Skeletal muscle satellite cell (primary cell): ENCODE measurements around the gene ZNF142.

ENCODE experiments used
- H3K27me3 ChIP-seq: 2 replicates; pipeline ENCODE4 v1.7.0; 2013; ENCODE audit warnings: low read length; ENCODE audit not compliant: control insufficient read depth, insufficient read depth
- H3K36me3 ChIP-seq: 2 replicates; pipeline ENCODE4 v1.7.0; 2013; ENCODE audit warnings: mild to moderate bottlenecking, control low read depth, low read length; ENCODE audit not compliant: insufficient read depth
- H3K4me1 ChIP-seq: 2 replicates; pipeline ENCODE4 v1.7.0; 2013; ENCODE audit warnings: low read length; ENCODE audit not compliant: control insufficient read depth, insufficient read depth
- H3K4me2 ChIP-seq: 2 replicates; pipeline ENCODE4 v1.7.0; 2013; ENCODE audit warnings: mild to moderate bottlenecking, low read length
- H3K4me3 ChIP-seq: 2 replicates; pipeline ENCODE4 v1.7.0; 2013; ENCODE audit warnings: low read length
- H3K9ac ChIP-seq: 2 replicates; pipeline ENCODE4 v1.7.0; 2013; ENCODE audit warnings: mild to moderate bottlenecking, low read depth, low read length, moderate library complexity
- H3K9me3 ChIP-seq: replicated peaks from 2 replicates; pipeline ENCODE4 v1.7.0; 2013; ENCODE audit warnings: mild to moderate bottlenecking, control low read depth, low read length

The ZNF142 gene

DNA sequence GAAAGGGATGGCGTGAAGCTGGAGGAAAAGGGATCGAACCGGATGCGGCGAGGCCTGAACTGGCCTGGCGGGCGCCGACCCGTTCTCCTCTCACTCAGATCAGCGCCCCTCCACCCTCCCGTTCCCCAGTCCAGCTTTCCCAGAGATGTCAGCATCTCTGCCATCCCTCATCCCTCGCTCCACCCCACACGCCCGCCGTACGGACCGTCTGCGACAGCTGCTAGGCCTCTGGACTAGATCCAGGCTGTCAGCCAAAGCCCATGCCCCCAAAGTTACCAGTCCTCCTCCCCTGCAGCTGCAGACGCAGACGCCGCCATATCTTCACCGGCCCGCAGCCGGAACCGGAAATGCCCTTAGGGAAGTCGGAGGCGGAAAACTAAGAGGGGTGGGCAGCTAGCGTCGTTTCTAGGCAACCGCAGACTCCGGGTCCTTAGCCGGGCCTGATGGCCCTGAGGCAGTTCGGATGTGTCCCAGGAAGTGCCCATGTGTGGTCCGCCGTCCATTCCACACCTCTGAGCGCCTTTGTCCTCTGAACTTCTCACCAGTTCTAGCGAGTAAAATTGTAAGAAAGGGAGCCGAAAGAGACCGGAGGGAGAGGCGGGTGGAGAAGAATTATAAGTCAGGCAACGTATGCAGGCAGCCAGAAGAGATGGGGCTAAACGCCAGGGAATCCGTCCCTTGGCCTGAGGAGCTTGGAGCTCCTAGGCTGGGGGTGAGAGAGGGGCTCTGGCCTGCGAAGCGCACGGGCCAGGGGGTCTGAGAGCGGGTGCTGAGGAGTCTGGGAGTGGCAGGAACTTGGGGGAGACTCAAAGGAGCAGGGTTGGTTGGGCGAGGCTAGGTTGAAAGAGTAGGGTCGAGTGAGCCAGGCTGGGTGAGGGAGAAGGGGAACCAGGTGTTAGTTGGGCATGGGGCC is 12.5 kb upstream of the ZNF142 start, which contains the start of the genes RNF25 and STK36:
TSS of gene RNF25 (minus strand) at position 349 of the 913 bp plus-strand sequence. CDS start at position 317, 32 bp downstream.
TSS of gene STK36 (plus strand) at position 433 of the 913 bp plus-strand sequence. CDS start 744 bp downstream, outside the sequence.
- H3K9me3 ChIP-seq, result no peaks in the 10 kb centered on the region
- no peaks in the 10 kb centered on the region for H3K27me3 ChIP-seq
- peaks cover 25% of the 10 kb centered on the region for H3K36me3 ChIP-seq

DNA sequence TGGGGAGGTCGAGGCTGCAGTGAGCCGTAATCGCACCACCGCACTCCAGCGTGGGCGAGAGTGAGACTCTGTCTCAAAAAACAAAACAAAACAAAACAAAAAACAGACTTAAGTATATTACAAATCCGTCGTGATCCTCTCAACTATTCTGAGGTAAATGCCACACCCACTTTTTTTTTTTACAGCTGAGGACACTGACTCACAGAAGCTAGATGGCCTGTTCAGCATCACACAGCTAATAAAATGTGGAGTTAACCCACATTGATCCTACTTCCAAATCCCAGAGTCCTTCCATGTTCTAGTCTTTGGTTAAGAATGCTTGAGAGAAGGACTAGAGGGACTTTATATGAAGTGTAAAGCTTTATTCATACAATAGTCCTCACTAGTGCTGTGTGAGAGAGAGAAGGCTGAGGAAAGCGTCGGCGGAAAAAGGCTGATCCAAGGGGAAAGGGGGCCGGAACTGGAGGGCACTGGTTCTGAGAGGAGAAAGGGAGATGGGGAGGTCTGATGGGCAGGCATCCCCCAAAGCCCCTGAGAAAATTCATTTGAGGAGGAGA is 11.8 kb upstream of the ZNF142 start:
- peaks cover 30% of the 10 kb centered on the region for H3K36me3 ChIP-seq
- peak overlapping the region; percentile 81 for H3K4me2 ChIP-seq
- peaks cover 4% of the 10 kb centered on the region for H3K4me1 ChIP-seq

More for the DNA sequence above, 12.5 kb upstream of the ZNF142 start, which contains the start of the genes RNF25 and STK36:
- Histone ChIP-seq H3K4me1 (peaks cover 4% of the 10 kb centered on the region), H3K9ac (peak within 1 kb of the TSS; percentile 90), H3K4me3 (peak within 1 kb of the TSS; percentile 90), H3K4me2 (peak within 1 kb of the TSS; percentile 81)

DNA sequence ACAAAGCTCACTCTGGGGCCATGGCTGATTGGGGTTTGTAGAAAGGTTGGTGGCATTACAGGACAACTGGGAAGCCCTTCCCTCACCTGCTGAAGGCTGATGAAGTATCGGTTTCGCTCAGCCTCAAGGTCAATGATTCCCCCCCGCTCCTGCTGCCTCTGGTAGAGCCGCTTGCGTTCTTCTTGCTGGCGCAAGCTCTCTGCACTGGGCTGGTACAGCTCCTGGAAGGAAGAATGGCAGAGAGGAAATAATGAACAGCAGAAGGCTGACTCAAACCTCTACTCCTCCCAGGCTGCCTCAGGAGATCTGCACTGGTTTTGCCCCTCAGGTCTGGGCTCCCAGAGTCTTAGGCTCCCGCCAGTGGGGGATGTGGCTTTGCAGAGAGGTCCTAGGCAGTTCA is 5.2 kb upstream of the ZNF142 start:
- no peak overlapping the region for H3K4me3 ChIP-seq
- H3K4me2 ChIP-seq, result no peak overlapping the region
- no peaks in the 10 kb centered on the region for H3K9me3 ChIP-seq
- H3K36me3 ChIP-seq, result peaks cover 74% of the 10 kb centered on the region
- peaks cover 8% of the 10 kb centered on the region for H3K4me1 ChIP-seq
- H3K27me3 ChIP-seq, result no peaks in the 10 kb centered on the region
- H3K9ac ChIP-seq, result no peak overlapping the region

More for the DNA sequence above, 11.8 kb upstream of the ZNF142 start:
- H3K4me3 ChIP-seq, result peak overlapping the region; percentile 90
- H3K27me3 ChIP-seq, result no peaks in the 10 kb centered on the region
- peak overlapping the region; percentile 90 for H3K9ac ChIP-seq
- H3K9me3 ChIP-seq, result no peaks in the 10 kb centered on the region

DNA sequence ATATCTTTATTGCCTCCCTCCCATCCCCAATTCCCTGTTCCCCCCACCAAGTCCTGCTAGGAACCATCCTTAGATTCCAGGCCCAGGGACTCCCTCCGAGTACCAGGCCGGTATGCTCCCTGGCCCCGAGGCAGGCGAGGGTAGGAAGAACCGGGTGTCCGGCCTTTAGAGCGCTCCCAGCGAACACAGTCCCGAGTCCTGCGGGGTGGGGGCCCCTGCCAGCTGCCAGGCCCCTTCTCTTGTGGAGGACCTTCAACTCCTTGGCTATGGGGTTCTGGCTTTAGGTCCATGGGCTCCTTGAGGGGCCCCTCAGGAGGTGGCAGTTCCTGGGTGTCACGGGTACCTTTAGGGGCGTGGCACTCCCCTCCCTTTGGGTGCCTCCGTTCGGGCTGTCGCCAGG is 4.5 kb upstream of the ZNF142 start:
- Histone ChIP-seq H3K36me3 (peaks cover 66% of the 10 kb centered on the region), H3K4me2 (no peak overlapping the region), H3K9me3 (no peaks in the 10 kb centered on the region), H3K27me3 (no peaks in the 10 kb centered on the region), H3K9ac (no peak overlapping the region), H3K4me1 (peaks cover 8% of the 10 kb centered on the region), H3K4me3 (no peak overlapping the region)

DNA sequence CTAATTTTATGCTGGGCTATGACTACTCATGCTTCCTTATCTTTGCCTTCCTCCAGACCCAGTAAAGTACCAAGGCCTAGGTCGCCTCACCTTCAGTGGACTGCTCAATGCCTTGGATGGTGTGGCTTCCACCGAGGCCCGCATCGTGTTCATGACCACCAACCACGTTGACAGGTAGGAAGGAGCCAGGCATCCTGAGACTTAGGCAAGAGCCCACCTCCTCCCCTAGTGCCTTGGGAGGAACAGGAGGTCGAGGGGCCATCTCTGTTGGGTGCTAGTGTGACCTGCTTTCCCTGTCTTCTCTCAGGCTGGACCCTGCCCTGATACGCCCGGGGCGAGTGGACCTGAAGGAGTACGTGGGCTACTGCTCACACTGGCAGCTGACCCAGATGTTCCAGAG is 3.4 kb upstream of the ZNF142 start:
- Histone ChIP-seq H3K9ac (no peak overlapping the region), H3K36me3 (peaks cover 58% of the 10 kb centered on the region), H3K27me3 (no peaks in the 10 kb centered on the region), H3K4me1 (peaks cover 8% of the 10 kb centered on the region), H3K9me3 (no peaks in the 10 kb centered on the region), H3K4me2 (no peak overlapping the region), H3K4me3 (no peak overlapping the region)

DNA sequence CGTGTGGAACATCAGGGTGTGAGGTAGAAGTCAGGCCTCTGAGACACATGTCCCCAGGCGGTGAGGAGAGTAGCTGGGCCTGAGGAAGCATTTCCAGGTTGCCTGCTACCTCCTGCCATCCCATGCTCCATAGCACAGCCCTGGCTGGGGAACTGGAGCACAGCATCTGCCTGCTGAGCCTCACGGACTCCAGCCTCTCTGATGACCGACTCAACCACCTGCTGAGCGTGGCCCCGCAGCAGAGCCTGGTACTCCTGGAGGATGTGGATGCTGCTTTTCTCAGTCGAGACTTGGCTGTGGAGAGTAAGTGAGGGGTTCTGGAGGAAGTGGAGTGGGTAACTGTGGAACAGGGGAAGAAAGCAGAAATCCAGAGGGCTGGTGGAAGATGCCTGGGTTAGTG is 3.0 kb upstream of the ZNF142 start:
- Histone ChIP-seq H3K4me3 (no peak overlapping the region), H3K36me3 (peaks cover 56% of the 10 kb centered on the region)

DNA sequence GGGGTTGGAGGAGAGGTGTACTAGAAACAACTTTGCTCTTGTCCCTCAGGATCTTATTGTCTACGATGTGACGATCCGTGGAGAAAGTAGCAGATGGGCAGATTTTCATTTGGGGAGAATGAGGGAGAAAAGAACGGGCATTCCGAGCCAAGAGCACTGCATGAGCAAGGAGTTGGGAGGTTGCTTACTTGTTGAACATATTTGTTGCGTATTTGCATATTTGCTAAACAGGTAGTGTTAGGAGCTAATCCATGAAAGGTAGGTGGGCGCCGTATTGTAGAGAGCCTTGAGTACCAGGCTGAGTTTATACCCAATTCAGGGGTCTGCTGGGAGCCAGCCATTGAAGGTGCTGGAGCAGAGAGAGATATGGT is 550 bp upstream of the ZNF142 start:
- H3K9me3 ChIP-seq, result no peaks in the 10 kb centered on the region
- peak overlapping the region; percentile 88 for H3K9ac ChIP-seq
- peak overlapping the region; percentile 97 for H3K4me2 ChIP-seq
- peaks cover 8% of the 10 kb centered on the region for H3K4me1 ChIP-seq
- peaks cover 44% of the 10 kb centered on the region for H3K36me3 ChIP-seq
- no peaks in the 10 kb centered on the region for H3K27me3 ChIP-seq
- H3K4me3 ChIP-seq, result peak overlapping the region; percentile 92

More for the DNA sequence above, 3.0 kb upstream of the ZNF142 start:
- Histone ChIP-seq H3K4me2 (no peak overlapping the region), H3K27me3 (no peaks in the 10 kb centered on the region), H3K9me3 (no peaks in the 10 kb centered on the region), H3K4me1 (peaks cover 8% of the 10 kb centered on the region), H3K9ac (no peak overlapping the region)

DNA sequence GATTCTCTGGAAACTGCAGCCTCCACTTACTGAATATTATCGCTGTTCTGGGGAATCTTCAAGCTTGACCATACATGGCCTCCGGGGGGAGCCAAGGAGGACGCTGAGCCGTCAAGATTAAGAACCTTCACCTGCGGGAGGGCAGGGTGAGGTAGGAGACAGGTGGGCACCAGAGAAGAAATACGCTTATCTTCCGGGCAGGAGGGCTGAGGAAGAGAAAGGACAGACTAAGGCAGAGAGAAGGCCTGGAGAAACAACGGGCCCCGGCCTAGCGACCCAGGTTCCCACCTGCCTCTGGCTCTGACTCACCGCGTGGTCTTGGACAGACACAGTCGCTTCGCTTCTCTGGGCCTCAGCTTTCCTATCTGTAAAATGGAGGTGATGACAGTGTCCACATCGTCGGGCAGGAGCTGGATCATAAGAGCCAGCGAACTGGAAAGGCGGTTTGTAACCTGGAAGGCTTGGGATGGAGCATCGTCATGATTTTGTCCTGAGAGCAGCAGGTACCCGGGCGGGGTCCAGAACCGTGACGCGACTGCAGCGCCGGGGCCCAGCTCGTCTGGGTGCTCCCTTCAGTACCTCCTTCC is 659 bp downstream of the ZNF142 start:
- peak overlapping the region; percentile 92 for H3K4me3 ChIP-seq
- no peaks in the 10 kb centered on the region for H3K9me3 ChIP-seq
- H3K27me3 ChIP-seq, result no peaks in the 10 kb centered on the region
- peak overlapping the region; percentile 97 for H3K4me2 ChIP-seq
- H3K36me3 ChIP-seq, result peaks cover 37% of the 10 kb centered on the region
- peak overlapping the region; percentile 88 for H3K9ac ChIP-seq
- peaks cover 8% of the 10 kb centered on the region for H3K4me1 ChIP-seq

DNA sequence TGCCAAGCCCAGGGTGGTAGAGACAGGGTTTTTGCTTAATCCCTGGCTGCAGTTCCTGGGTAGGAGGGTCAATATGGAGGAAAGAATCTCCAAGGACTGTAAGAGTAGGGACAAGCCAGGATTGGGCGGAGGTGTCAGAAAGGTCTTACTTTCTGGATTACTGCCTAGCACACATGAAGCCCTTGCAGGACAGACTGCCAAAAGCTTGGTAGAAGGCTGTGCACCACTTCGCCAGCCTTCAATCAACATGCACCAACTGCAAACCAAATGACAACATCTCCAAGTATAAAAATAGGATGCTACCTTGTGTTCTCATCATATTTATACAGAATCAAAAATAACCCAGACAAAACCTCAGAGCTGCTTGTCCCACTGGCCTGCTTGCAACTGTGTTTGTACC is 3.7 kb downstream of the ZNF142 start:
- Histone ChIP-seq H3K9me3 (no peaks in the 10 kb centered on the region), H3K27me3 (no peaks in the 10 kb centered on the region), H3K4me2 (no peak overlapping the region), H3K4me3 (no peak overlapping the region), H3K4me1 (peaks cover 8% of the 10 kb centered on the region), H3K36me3 (peaks cover 27% of the 10 kb centered on the region), H3K9ac (no peak overlapping the region)

DNA sequence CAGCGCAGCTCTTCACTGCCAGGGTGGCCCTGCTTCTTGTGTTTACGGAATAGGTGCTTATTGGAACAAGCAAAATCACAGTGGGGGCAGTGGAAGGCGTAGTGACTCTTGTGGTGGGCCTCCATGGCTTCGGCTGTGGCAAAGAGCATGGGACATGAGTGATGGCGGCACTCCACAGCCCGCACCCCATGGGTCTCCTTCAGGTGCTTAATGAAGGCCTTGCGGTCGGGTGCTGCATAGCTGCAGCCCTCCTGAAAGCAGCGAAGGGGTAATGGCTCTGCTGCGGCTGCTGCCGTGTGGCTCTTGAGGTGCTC is 10.7 kb downstream of the ZNF142 start:
- H3K9ac ChIP-seq, result no peak overlapping the region
- H3K36me3 ChIP-seq, result peaks cover 62% of the 10 kb centered on the region
- H3K4me1 ChIP-seq, result peaks cover 10% of the 10 kb centered on the region
- no peak overlapping the region for H3K4me3 ChIP-seq
- no peaks in the 10 kb centered on the region for H3K27me3 ChIP-seq
- no peaks in the 10 kb centered on the region for H3K9me3 ChIP-seq
- H3K4me2 ChIP-seq, result no peak overlapping the region

DNA sequence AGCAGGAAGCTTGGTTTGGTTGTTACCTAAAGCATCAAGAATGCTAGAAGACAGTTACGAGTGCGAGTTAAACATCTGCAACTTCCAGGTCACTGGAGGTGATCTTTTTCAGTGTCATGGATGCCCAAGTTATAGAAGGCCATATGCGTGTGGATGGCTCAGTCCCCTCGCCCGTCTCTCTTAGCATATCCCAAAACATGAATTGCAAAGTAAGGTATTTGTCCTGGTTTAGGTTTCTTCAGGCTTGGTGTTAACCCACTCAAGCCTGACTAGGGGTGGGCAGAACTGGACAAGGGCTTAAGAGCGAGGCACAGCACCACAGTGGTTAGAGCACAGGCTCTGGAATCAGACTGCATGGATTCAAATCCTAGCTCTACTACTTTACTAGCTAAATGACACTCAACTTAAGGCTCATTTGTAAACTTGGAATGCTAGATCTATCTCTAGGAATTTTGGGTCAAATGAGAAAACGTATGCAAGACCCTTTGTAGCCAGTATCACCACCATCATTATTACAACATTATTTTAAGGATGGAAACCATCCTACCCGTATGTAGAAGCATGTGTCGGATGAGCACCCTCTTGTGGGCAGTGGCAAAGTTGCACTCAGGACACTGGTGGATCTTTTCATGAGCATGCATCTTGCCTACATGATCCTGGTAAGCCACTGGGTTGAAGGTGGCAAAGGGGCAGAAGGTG is 11.2 kb downstream of the ZNF142 start:
- H3K36me3 ChIP-seq, result peaks cover 67% of the 10 kb centered on the region
- no peak overlapping the region for H3K4me2 ChIP-seq
- no peak overlapping the region for H3K9ac ChIP-seq
- no peak overlapping the region for H3K4me3 ChIP-seq
- H3K27me3 ChIP-seq, result no peaks in the 10 kb centered on the region
- peaks cover 10% of the 10 kb centered on the region for H3K4me1 ChIP-seq
- no peaks in the 10 kb centered on the region for H3K9me3 ChIP-seq
